Activated CD8-positive, alpha-beta memory T cell treated with anti-CD3 and anti-CD28 coated beads for 36 hours (primary cell): ENCODE data around the gene NINJ2. TPM values are rescaled to one million over a fixed set of nuclear protein-coding genes. Genes with fewer than 3 reads are reported as not detected.
"Not testable (repeated sequence)": the region's sequence is repeated elsewhere in the genome, so short reads cannot be mapped to it uniquely, and the experiment has no call there.

Experiments used
- CTCF ChIA-PET: fragments of 350-600 bp; sonication (Branson Sonifier 250); formaldehyde crosslinking; loops from one replicate; lab custom pipeline; 2021; ENCODE audit warnings: antibody characterized with exemption; lab: Charles Lee
- POLR2A ChIA-PET: fragments of 350-600 bp; sonication (Branson Sonifier 250); formaldehyde crosslinking; loops from one replicate; lab custom pipeline; 2021; ENCODE audit warnings: antibody characterized with exemption; lab: Charles Lee
- total RNA-seq, 2 experiments: library from RNA; stranded (reverse); gene quantifications; one replicate each; pipeline ENCODE4 v1.2.3, GENCODE V29; 2021

Gene NINJ2
- total RNA-seq, 2 experiments from 2014 or later = 2.1 to 2.3 TPM

- POLR2A ChIA-PET, CTCF ChIA-PET: not testable (repeated sequence)
These were observed 34.5 kb downstream of the NINJ2 start for GRCh38 chr12:628742-629078.

- CTCF ChIA-PET = no interaction called here
- POLR2A ChIA-PET = no interaction called here
These were observed 35.1 kb downstream of the NINJ2 start for GRCh38 chr12:627863-628741.

GRCh38 chr12:627285-627684, 36.0 kb downstream of the NINJ2 start:
- ChIA-PET CTCF (interaction anchor here (0.5 to 2.3 kb wide), 3 partner anchors 51 to 264 kb away, joined by 3 to 6 read pairs (median 6); no protein-coding TSS in a partner anchor), POLR2A (no interaction called here)

GRCh38 chr12:625998-626397, 37.2 kb downstream of the NINJ2 start:
- ChIA-PET POLR2A (no interaction called here), CTCF (interaction anchor here (1.2 to 2.3 kb wide), 2 partner anchors 50 to 125 kb away, joined by 6 read pairs; no protein-coding TSS in a partner anchor)

- CTCF ChIA-PET = interaction anchor here (1.2 kb wide), 2 partner anchors 16 to 28 kb away, joined by 3 read pairs; no protein-coding TSS in a partner anchor
- POLR2A ChIA-PET = no interaction called here
These were observed 39.3 kb downstream of the NINJ2 start for GRCh38 chr12:623865-624372.

GRCh38 chr12:623172-623864, 39.9 kb downstream of the NINJ2 start:
- POLR2A ChIA-PET = interaction anchor here (0.6 kb wide), 1 partner anchor 37 kb away, joined by 9 read pairs; no protein-coding TSS in a partner anchor

GRCh38 chr12:622416-622815, 40.8 kb downstream of the NINJ2 start:
- CTCF ChIA-PET = interaction anchor here (0.9 to 1.2 kb wide), 2 partner anchors 17 to 128 kb away, joined by 3 read pairs; no protein-coding TSS in a partner anchor
- POLR2A ChIA-PET = interaction anchor here (0.7 kb wide), 1 partner anchor 54 kb away, joined by 5 read pairs; no protein-coding TSS in a partner anchor

More at GRCh38 chr12:623172-623864, 39.9 kb downstream of the NINJ2 start:
- CTCF ChIA-PET = interaction anchor here (1.2 kb wide), 2 partner anchors 16 to 29 kb away, joined by 3 read pairs; no protein-coding TSS in a partner anchor

GRCh38 chr12:619346-619745, 43.9 kb downstream of the NINJ2 start:
- ChIA-PET POLR2A (interaction anchor here (1.1 kb wide), 1 partner anchor 133 kb away, joined by 3 read pairs; the partner anchor contains the start of gene WNK1), CTCF (interaction anchor here (0.6 to 2.2 kb wide), 4 partner anchors 49 to 1775 kb away, joined by 3 to 9 read pairs (median 4); no protein-coding TSS in a partner anchor)

- ChIA-PET POLR2A (interaction anchor here (1.1 kb wide), 1 partner anchor 133 kb away, joined by 3 read pairs; the partner anchor contains the start of gene WNK1), CTCF (interaction anchor here (0.6 to 2.2 kb wide), 2 partner anchors 53 to 132 kb away, joined by 3 to 9 read pairs; no protein-coding TSS in a partner anchor)
These were observed 44.6 kb downstream of the NINJ2 start for GRCh38 chr12:618605-619004.

- POLR2A ChIA-PET = no interaction called here
These were observed 45.8 kb downstream of the NINJ2 start for GRCh38 chr12:617304-617915.

GRCh38 chr12:615620-616019, 47.6 kb downstream of the NINJ2 start:
- POLR2A ChIA-PET = no interaction called here
- CTCF ChIA-PET = interaction anchor here (1.0 to 2.7 kb wide), 3 partner anchors 9 to 136 kb away, joined by 3 to 17 read pairs (median 7); partner anchors contain the start of gene WNK1

More at GRCh38 chr12:617304-617915, 45.8 kb downstream of the NINJ2 start:
- CTCF ChIA-PET = no interaction called here

GRCh38 chr12:614411-614970, 48.8 kb downstream of the NINJ2 start:
- CTCF ChIA-PET = interaction anchor here (0.6 to 2.7 kb wide), 9 partner anchors 38 to 1045 kb away, joined by 3 to 17 read pairs (median 4); partner anchors contain the start of gene WNK1
- POLR2A ChIA-PET = interaction anchor here (1.3 kb wide), 1 partner anchor 137 kb away, joined by 4 read pairs; no protein-coding TSS in a partner anchor

- ChIA-PET CTCF (interaction anchor here (0.6 to 2.7 kb wide), 8 partner anchors 38 to 243 kb away, joined by 3 to 17 read pairs (median 4); partner anchors contain the start of gene WNK1), POLR2A (interaction anchor here (1.3 kb wide), 1 partner anchor 137 kb away, joined by 4 read pairs; no protein-coding TSS in a partner anchor)
These were observed 49.2 kb downstream of the NINJ2 start for GRCh38 chr12:613996-614395.

- CTCF ChIA-PET = interaction anchor here (2.7 kb wide), 1 partner anchor 138 kb away, joined by 17 read pairs; the partner anchor contains the start of gene WNK1
- POLR2A ChIA-PET = no interaction called here
These were observed 50.4 kb downstream of the NINJ2 start for GRCh38 chr12:612886-613285.

GRCh38 chr12:612293-612692, 51.0 kb downstream of the NINJ2 start:
- POLR2A ChIA-PET = no interaction called here

GRCh38 chr12:611721-612120, 51.5 kb downstream of the NINJ2 start:
- POLR2A ChIA-PET = no interaction called here
- CTCF ChIA-PET = no interaction called here

More at GRCh38 chr12:612293-612692, 51.0 kb downstream of the NINJ2 start:
- CTCF ChIA-PET = no interaction called here

- ChIA-PET POLR2A (interaction anchor here (0.6 kb wide), 1 partner anchor 143 kb away, joined by 3 read pairs; the partner anchor contains the start of gene WNK1), CTCF (interaction anchor here (1.4 kb wide), 1 partner anchor 40 kb away, joined by 5 read pairs; no protein-coding TSS in a partner anchor)
These were observed 54.3 kb downstream of the NINJ2 start for GRCh38 chr12:608921-609320.

- ChIA-PET POLR2A (no interaction called here), CTCF (no interaction called here)
These were observed 54.8 kb downstream of the NINJ2 start for GRCh38 chr12:608413-608812.
